Measurements from ENCODE around the gene RGS17.

The RGS17 gene

DNA sequence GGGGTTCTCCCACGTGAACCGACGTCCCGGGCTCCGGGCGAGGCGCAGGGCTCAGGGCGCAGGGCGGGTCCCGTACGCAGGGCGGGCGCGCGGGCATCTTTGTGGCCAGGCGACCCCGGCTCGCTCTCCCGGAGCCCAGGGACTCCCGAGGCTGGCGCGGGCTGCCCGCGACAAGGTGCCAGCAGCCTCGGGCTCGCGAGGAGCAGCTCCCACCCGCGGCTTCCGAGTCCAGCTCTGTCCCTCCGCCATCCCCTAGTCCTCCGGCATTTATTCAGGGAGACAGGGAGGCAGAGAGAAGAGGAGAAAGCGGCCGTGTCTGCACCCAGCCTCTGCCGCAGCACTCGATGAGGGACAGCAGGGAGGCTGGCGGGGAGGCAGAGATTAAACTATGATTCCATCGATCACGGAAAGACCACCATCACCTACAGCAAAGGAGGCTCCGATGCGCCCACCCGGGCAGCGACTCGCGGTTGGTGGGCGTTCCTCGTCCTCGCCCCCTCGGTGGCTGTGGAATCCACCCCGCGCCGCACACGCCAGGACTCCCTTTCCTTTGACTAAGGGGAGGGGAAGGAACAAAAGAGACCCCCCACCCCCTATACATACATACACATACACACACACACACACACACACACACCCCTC, 1.1 kb downstream of the RGS17 start (continued):
- TF ChIP-seq EGR2 (tag by site-specific recombination; IDR thresholded peaks at IDR 0.05; ENCODE audit: low read depth) = peak; percentile 20; the same call in 1 of the 2 replicates
- TF ChIP-seq, protein P1, sequence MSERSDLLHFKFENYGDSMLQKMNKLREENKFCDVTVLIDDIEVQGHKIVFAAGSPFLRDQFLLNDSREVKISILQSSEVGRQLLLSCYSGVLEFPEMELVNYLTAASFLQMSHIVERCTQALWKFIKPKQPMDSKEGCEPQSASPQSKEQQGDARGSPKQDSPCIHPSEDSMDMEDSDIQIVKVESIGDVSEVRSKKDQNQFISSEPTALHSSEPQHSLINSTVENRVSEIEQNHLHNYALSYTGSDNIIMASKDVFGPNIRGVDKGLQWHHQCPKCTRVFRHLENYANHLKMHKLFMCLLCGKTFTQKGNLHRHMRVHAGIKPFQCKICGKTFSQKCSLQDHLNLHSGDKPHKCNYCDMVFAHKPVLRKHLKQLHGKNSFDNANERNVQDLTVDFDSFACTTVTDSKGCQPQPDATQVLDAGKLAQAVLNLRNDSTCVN (tag by site-specific recombination; optimal IDR thresholded peaks at IDR 0.05) = peak; percentile 36
- peak; percentile 38; the same call in 1 of the 2 replicates for TF ChIP-seq ZNF777 (tag by site-specific recombination; IDR thresholded peaks at IDR 0.05; ENCODE audit: borderline replicate concordance)
- TF ChIP-seq ZBTB20 (tag by site-specific recombination; IDR thresholded peaks at IDR 0.05) = peak; percentile 60; the same call in 1 of the 2 replicates
- peak; percentile 50 for TF ChIP-seq KLF1 (tag by site-specific recombination; IDR thresholded peaks at IDR 0.05)
- TF ChIP-seq ZNF544 (tag by site-specific recombination; IDR thresholded peaks at IDR 0.05) = no peak
- 0 out of 2 replicates have a peak, but pooled peaks have one; percentile 18 for TF ChIP-seq ZNF366 (tag by site-specific recombination; conservative IDR thresholded peaks at IDR 0.05)
- TF ChIP-seq BCL11B (tag by site-specific recombination; IDR thresholded peaks at IDR 0.05; ENCODE audit: low read depth) = no peak
- TF ChIP-seq, protein P2, sequence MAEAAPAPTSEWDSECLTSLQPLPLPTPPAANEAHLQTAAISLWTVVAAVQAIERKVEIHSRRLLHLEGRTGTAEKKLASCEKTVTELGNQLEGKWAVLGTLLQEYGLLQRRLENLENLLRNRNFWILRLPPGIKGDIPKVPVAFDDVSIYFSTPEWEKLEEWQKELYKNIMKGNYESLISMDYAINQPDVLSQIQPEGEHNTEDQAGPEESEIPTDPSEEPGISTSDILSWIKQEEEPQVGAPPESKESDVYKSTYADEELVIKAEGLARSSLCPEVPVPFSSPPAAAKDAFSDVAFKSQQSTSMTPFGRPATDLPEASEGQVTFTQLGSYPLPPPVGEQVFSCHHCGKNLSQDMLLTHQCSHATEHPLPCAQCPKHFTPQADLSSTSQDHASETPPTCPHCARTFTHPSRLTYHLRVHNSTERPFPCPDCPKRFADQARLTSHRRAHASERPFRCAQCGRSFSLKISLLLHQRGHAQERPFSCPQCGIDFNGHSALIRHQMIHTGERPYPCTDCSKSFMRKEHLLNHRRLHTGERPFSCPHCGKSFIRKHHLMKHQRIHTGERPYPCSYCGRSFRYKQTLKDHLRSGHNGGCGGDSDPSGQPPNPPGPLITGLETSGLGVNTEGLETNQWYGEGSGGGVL (tag by site-specific recombination; IDR thresholded peaks at IDR 0.05) = peak; percentile 18; the same call in 1 of the 2 replicates
- 0 out of 2 replicates have a peak, but pooled peaks have one; percentile 25 for TF ChIP-seq ZBTB48 (tag by site-specific recombination; IDR thresholded peaks at IDR 0.05)
- TF ChIP-seq, protein P3, sequence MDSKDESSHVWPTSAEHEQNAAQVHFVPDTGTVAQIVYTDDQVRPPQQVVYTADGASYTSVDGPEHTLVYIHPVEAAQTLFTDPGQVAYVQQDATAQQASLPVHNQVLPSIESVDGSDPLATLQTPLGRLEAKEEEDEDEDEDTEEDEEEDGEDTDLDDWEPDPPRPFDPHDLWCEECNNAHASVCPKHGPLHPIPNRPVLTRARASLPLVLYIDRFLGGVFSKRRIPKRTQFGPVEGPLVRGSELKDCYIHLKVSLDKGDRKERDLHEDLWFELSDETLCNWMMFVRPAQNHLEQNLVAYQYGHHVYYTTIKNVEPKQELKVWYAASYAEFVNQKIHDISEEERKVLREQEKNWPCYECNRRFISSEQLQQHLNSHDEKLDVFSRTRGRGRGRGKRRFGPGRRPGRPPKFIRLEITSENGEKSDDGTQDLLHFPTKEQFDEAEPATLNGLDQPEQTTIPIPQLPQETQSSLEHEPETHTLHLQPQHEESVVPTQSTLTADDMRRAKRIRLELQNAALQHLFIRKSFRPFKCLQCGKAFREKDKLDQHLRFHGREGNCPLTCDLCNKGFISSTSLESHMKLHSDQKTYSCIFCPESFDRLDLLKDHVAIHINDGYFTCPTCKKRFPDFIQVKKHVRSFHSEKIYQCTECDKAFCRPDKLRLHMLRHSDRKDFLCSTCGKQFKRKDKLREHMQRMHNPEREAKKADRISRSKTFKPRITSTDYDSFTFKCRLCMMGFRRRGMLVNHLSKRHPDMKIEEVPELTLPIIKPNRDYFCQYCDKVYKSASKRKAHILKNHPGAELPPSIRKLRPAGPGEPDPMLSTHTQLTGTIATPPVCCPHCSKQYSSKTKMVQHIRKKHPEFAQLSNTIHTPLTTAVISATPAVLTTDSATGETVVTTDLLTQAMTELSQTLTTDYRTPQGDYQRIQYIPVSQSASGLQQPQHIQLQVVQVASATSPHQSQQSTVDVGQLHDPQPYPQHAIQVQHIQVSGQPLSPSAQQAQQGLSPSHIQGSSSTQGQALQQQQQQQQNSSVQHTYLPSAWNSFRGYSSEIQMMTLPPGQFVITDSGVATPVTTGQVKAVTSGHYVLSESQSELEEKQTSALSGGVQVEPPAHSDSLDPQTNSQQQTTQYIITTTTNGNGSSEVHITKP (tag by site-specific recombination; IDR thresholded peaks at IDR 0.05) = peak; percentile 21; the same call in 1 of the 2 replicates

GRCh38 chr6:153126218-153126617, 4.9 kb downstream of the RGS17 start:
- Histone ChIP-seq H3K27ac (ENCODE audit: extremely low read depth, low read depth, low read length) (no peak overlapping the region), H3K36me3 (ENCODE audit: control insufficient read depth in 2 of 2, insufficient read depth in 1 of 2, low read length in 2 of 2) (no peaks in the 10 kb centered on the region), H3K9me3 (ENCODE audit: control insufficient read depth, insufficient read depth, low read depth, low read length) (no peaks in the 10 kb centered on the region), H3K4me1 (ENCODE audit: control insufficient read depth, insufficient read depth, low read length) (no peaks in the 10 kb centered on the region), H3K4me3 (ENCODE audit: low read depth, low read length) (no peak overlapping the region)
- TF ChIP-seq TCF7L2 (IDR thresholded peaks at IDR 0.05; ENCODE audit: borderline replicate concordance, low read depth, low read length) = no peak
- TF ChIP-seq KLF16 (tag by site-specific recombination; IDR thresholded peaks at IDR 0.05) = no peak
- no peak for TF ChIP-seq YY1 (tag by site-specific recombination; IDR thresholded peaks at IDR 0.05)
- no peak for TF ChIP-seq ZNF311 (tag by site-specific recombination; IDR thresholded peaks at IDR 0.05; ENCODE audit: borderline replicate concordance)
- no peak for TF ChIP-seq ZNF830 (tag by site-specific recombination; IDR thresholded peaks at IDR 0.05; ENCODE audit: low read depth)
- no peak for TF ChIP-seq ZNF658 (tag by site-specific recombination; IDR thresholded peaks at IDR 0.05)
- TF ChIP-seq SP3 (tag by site-specific recombination; IDR thresholded peaks at IDR 0.05) = no peak
- no peak for TF ChIP-seq ZNF16 (tag by site-specific recombination; IDR thresholded peaks at IDR 0.05; ENCODE audit: low read depth)
- no peak for TF ChIP-seq KLF10 (tag by site-specific recombination; IDR thresholded peaks at IDR 0.05)
- no peak for TF ChIP-seq ZBTB1 (tag by site-specific recombination; IDR thresholded peaks at IDR 0.05)
- TF ChIP-seq ZNF37A (tag by site-specific recombination; IDR thresholded peaks at IDR 0.05) = no peak
- TF ChIP-seq SCRT2 (tag by site-specific recombination; IDR thresholded peaks at IDR 0.05) = no peak
- no peak for TF ChIP-seq ZNF132 (tag by site-specific recombination; IDR thresholded peaks at IDR 0.05; ENCODE audit: borderline replicate concordance)
- TF ChIP-seq WT1 (tag by site-specific recombination; IDR thresholded peaks at IDR 0.05) = no peak
- no peak for TF ChIP-seq SP7 (tag by site-specific recombination; IDR thresholded peaks at IDR 0.05)
- no peak for TF ChIP-seq ZNF623 (tag by site-specific recombination; IDR thresholded peaks at IDR 0.05)
- TF ChIP-seq ZNF654 (tag by site-specific recombination; IDR thresholded peaks at IDR 0.05; ENCODE audit: low read depth) = no peak
- no peak for TF ChIP-seq OSR2 (tag by site-specific recombination; IDR thresholded peaks at IDR 0.05)
- TF ChIP-seq ZNF2 (tag by site-specific recombination; IDR thresholded peaks at IDR 0.05) = no peak
- no peak for TF ChIP-seq KLF7 (tag by site-specific recombination; IDR thresholded peaks at IDR 0.05; ENCODE audit: borderline replicate concordance)
- ChIA-PET CTCF (no interaction called here), POLR2A (no interaction called here)
